Tibial nerve (tissue), 4 donors: ENCODE measurements around the gene TBC1D16. TPM values are rescaled to one million over a fixed set of nuclear protein-coding genes. Genes with fewer than 3 reads are reported as not detected.
"Not testable (repeated sequence)": the region's sequence is repeated elsewhere in the genome, so short reads cannot be mapped to it uniquely, and the experiment has no call there.

Experiments
- DNase-seq, 2 donors: peaks; one replicate each; pipeline ENCODE4 v3.0.0-alpha.2; 2019; ENCODE audit warnings: low spot score in 2 of 2
- H3K27ac ChIP-seq, 4 donors: fragments of 200-600 bp; sonication (generic) in 3 of 4; one replicate each; pipeline ENCODE4 v1.5.1; 2017 to 2019; ENCODE audit warnings: mild to moderate bottlenecking in 1 of 4
- H3K27me3 ChIP-seq, 2 donors: fragments of 200-600 bp; sonication (generic) in 1 of 2; one replicate each; pipeline versions ENCODE4 v1.5.1 to v1.6.0; 2017 to 2019
- H3K36me3 ChIP-seq, 3 donors: fragments of 200-600 bp; sonication (generic); one replicate each; pipeline ENCODE4 v1.5.1; 2018 to 2019
- H3K4me1 ChIP-seq, 4 donors: fragments of 200-600 bp; sonication (generic) in 3 of 4; one replicate each; pipeline ENCODE4 v1.5.1; 2017 to 2019
- H3K4me3 ChIP-seq, 4 donors: fragments of 200-600 bp; sonication (generic) in 3 of 4; one replicate each; pipeline ENCODE4 v1.5.1; 2017 to 2019; ENCODE audit warnings: mild to moderate bottlenecking in 1 of 4, moderate library complexity in 1 of 4
- H3K9me3 ChIP-seq, 4 donors: fragments of 200-600 bp; sonication (generic) in 3 of 4; one replicate each; pipeline ENCODE4 v1.5.1; 2017 to 2019
- CTCF ChIP-seq, 5 experiments: fragments of 200-600 bp in 3 of 5; fragments of 450-650 bp in 2 of 5; sonication (generic) in 3 of 5; IDR thresholded peaks; one replicate each; pipeline ENCODE4 v1.5.1; 2016 to 2019; ENCODE audit warnings: antibody characterized with exemption in 5 of 5, mild to moderate bottlenecking in 3 of 5, moderate library complexity in 2 of 5
- EP300 ChIP-seq, 2 donors: sonication (generic); formaldehyde crosslinking; IDR thresholded peaks; one replicate each; pipeline ENCODE4 v1.6.1; 2017; ENCODE audit warnings: antibody characterized with exemption in 2 of 2, mild to moderate bottlenecking in 1 of 2
- POLR2A ChIP-seq, 2 donors: fragments of 450-650 bp; IDR thresholded peaks; one replicate each; pipeline ENCODE4 v1.6.1; 2017; ENCODE audit warnings: antibody characterized with exemption in 2 of 2, mild to moderate bottlenecking in 2 of 2, moderate library complexity in 2 of 2
- WGBS, 2 donors: methylation state at CpG; one replicate each; pipeline ENCODE4 v1.1.5; 2018; 5-methylcytosine and 5-hydroxymethylcytosine counted together
- total RNA-seq, 4 donors: library from RNA; depleted of rRNA; stranded (reverse); fragments of >200 nt; gene quantifications; one replicate each; pipeline ENCODE4 v1.1.0, GENCODE V29; 2016

TBC1D16 gene
- total RNA-seq, 4 donors from 2014 or later = 48.3 to 68.4 (median 58.1) TPM

DNA sequence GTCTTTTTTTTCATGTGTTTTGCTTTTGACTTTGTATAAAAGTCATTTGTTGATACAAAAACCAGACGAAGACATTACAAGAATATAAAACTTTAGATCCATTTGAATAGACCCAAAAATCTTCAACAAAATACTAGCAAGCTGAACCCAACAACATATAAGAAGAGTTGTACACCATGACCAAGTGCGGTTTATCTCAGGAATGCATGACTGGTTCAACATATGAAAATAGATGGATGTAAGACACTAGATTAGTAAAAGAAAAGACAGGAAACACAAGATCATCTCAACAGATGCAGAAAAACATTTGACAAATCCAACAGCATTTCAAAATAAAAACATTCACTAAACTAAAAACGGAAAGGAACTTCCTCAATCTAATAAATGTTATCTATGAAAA, 69.0 kb downstream of the TBC1D16 start:
- Histone ChIP-seq H3K9me3 (no peaks in the 10 kb centered on the region), H3K27ac (no peak overlapping the region), H3K27me3 (no peaks in the 10 kb centered on the region), H3K36me3 (peaks cover 0 to 14% (median 0%) of the 10 kb centered on the region in 3 donors), H3K4me1 (peaks cover 0 to 7% (median 0%) of the 10 kb centered on the region in 4 donors), H3K4me3 (no peak overlapping the region)
- TF ChIP-seq EP300 (IDR thresholded peaks at IDR 0.05) (no peak), POLR2A (IDR thresholded peaks at IDR 0.05) (no peak), CTCF (IDR thresholded peaks at IDR 0.05) (no peak)
- 85 to 86% methylated on average over 3 of the region's 3 CpGs for whole genome bisulfite sequencing, 2 donors
- no peak for DNase-seq

GRCh38 chr17:79965806-79966205, 69.9 kb downstream of the TBC1D16 start:
- peaks cover 0 to 7% (median 0%) of the 10 kb centered on the region in 4 donors for H3K4me1 ChIP-seq
- no peak for DNase-seq
- 40 to 48% methylated on average over 6 of the region's 6 CpGs for WGBS, 2 donors

DNA sequence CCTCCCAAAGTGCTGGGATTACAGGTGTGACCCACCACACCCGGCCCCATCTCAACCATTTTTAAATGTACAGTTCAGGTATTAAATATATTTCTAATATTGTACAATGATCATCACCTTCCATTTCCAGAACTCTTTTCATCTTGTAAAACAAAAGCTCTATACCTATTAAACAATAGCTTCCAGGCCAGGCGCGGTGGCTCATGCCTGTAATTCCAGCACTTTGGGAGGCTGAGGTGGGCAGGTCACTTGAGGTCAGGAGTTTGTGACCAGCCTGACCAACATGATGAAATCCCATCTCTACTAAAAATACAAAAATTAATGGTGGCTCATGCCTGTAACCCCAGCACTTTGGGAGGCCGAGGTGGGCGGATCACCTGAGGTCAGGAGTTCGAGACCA, 73.2 kb downstream of the TBC1D16 start:
- not testable (repeated sequence) for H3K4me1 ChIP-seq, H3K36me3 ChIP-seq, H3K27me3 ChIP-seq, DNase-seq, H3K27ac ChIP-seq, H3K4me3 ChIP-seq, H3K9me3 ChIP-seq
- WGBS, 2 donors = 93 to 94% methylated on average over 6 of the region's 6 CpGs

More at GRCh38 chr17:79965806-79966205, 69.9 kb downstream of the TBC1D16 start:
- H3K4me3 ChIP-seq = no peak overlapping the region
- H3K27me3 ChIP-seq = no peaks in the 10 kb centered on the region
- peak overlapping the region in 1 of 4 donors; percentile 0 for H3K27ac ChIP-seq
- peaks cover 0 to 2% (median 0%) of the 10 kb centered on the region in 4 donors for H3K9me3 ChIP-seq
- no peak for TF ChIP-seq CTCF (IDR thresholded peaks at IDR 0.05)
- TF ChIP-seq POLR2A (IDR thresholded peaks at IDR 0.05) = no peak
- no peak for TF ChIP-seq EP300 (IDR thresholded peaks at IDR 0.05)
- H3K36me3 ChIP-seq = peaks cover 0 to 9% (median 0%) of the 10 kb centered on the region in 3 donors

GRCh38 chr17:79961567-79961966, 74.1 kb downstream of the TBC1D16 start:
- H3K4me1 ChIP-seq, H3K27ac ChIP-seq, H3K36me3 ChIP-seq, H3K27me3 ChIP-seq, H3K9me3 ChIP-seq, DNase-seq, H3K4me3 ChIP-seq: not testable (repeated sequence)
- WGBS, 2 donors = 99% methylated on average over 9 of the region's 9 CpGs

DNA sequence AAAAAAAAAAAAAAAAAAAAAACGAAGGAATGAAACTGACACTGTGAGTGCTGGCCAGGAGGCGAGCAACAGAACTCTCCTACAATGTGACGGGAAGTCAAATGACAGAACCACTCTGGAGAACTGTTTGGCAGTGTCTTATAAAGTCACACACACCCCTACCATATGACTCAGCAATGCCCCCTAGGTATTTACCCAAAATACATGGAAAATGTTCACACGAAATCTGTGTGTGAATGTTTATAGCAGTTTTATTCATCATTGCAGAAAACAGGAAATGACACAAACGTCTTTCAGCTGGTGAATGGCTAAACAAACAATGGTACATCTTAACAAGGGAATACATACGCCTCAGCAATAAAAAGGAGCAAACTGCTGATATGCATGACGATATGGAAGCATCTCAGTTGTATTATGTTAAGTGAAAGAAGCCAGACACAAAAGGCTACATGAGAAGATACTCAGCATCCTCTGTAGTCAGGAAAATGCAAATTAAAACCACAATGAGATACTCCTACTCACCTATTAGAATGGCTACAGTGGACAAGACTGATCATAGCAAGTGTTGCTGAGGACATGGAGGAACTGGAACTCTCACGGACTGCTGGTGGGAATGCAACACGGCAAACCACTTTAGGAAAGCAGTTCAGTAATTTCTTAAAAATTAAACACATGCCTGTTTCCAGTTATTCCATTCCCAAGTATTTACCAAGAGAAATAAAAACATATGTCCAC, 74.7 kb downstream of the TBC1D16 start:
- TF ChIP-seq CTCF (IDR thresholded peaks at IDR 0.05) (no peak), POLR2A (IDR thresholded peaks at IDR 0.05) (no peak), EP300 (IDR thresholded peaks at IDR 0.05) (no peak)
- no peak for DNase-seq
- Histone ChIP-seq H3K27ac (no peak overlapping the region), H3K4me1 (peaks cover 0 to 5% (median 0%) of the 10 kb centered on the region in 4 donors), H3K9me3 (peaks cover 0 to 2% (median 0%) of the 10 kb centered on the region in 4 donors), H3K4me3 (no peak overlapping the region), H3K27me3 (no peaks in the 10 kb centered on the region), H3K36me3 (no peaks in the 10 kb centered on the region)
- WGBS, 2 donors = 77 to 81% methylated on average over 9 of the region's 9 CpGs

- H3K4me3 ChIP-seq = no peak overlapping the region
- DNase-seq = no peak
- H3K4me1 ChIP-seq = no peaks in the 10 kb centered on the region
- peaks cover 0 to 7% (median 0%) of the 10 kb centered on the region in 3 donors for H3K36me3 ChIP-seq
- WGBS, 2 donors = 67 to 72% methylated on average over 4 of the region's 4 CpGs
- no peak for TF ChIP-seq POLR2A (IDR thresholded peaks at IDR 0.05)
- TF ChIP-seq CTCF (IDR thresholded peaks at IDR 0.05) = no peak
- no peak for TF ChIP-seq EP300 (IDR thresholded peaks at IDR 0.05)
- H3K9me3 ChIP-seq = peaks cover 0 to 2% (median 0%) of the 10 kb centered on the region in 4 donors
- no peak overlapping the region for H3K27ac ChIP-seq
- no peaks in the 10 kb centered on the region for H3K27me3 ChIP-seq
These were observed 76.6 kb downstream of the TBC1D16 start for GRCh38 chr17:79959042-79959441.
